ENCODE data around the gene SFXN1. TPM values are rescaled to one million over a fixed set of nuclear protein-coding genes. Genes with fewer than 3 reads are reported as not detected.

The SFXN1 gene
- total RNA-seq, 1 experiment from 2014 or later: 187 TPM

DNA sequence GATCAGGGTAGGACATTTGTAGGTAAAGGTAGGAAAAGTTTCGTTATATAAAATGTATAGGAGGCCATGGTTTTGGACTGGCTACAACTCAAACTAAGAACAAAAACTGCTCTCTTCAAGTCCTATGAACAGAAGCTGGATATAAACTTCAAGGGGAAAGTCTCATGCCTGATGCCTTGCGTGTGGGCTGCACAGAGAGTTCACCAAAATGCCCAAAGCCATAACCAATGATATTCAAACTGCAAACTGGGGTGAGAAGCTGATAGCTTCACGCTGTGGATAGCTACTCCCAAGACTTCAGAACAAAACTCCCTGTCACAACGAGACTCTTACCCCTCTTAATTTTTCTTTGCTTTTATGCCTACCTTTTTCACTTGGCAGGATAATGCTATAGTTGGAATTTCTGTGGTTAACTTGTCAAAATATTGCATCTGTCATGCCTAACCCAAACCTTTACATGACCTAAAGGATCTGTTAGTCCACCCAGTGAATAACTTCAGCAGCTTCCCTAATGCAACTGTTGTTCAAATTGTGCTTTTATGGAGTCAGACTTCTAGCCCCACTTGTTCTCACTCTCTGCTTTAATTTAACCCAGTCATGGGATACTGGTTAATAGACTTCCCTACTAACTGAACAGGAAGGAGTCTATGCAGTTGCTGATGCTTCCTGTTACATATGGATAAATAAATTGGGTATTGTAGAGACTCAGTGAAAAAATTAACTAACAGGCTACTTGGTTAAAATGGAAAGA, 71.9 kb downstream of the SFXN1 start:
- no peak overlapping the region for H3K4me3 ChIP-seq
- no peaks in the 10 kb centered on the region for H3K27me3 ChIP-seq
- H3K9me3 ChIP-seq (replicated peaks): no peaks in the 10 kb centered on the region; the same call in 1 of the 2 replicates
- no peak for DNase-seq
- no peaks in the 10 kb centered on the region for H3K36me3 ChIP-seq
- no peak overlapping the region for H3K27ac ChIP-seq
- no peaks in the 10 kb centered on the region for H3K4me1 ChIP-seq

DNA sequence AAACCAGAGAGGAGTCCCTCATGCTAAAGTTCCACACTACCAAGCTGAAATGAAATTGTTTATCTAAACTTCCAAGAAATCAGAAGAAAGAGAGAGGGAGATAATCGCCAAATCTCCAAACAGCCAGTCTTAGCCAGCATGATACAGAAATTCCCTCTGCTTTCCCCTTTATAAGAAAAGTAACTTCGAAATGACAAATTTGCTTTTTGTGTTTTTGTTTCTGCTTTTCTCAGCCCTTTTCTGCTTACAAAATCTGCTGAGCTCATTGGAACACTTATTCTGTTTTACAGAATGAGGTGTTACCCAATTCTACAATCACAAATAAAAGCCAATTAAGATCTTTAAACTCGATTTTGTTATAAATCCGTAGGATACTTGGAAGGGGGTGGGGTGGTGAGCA, 72.9 kb downstream of the SFXN1 start:
- DNase-seq: no peak
- H3K36me3 ChIP-seq: no peaks in the 10 kb centered on the region
- H3K4me3 ChIP-seq: no peak overlapping the region
- H3K27ac ChIP-seq: no peak overlapping the region
- H3K9me3 ChIP-seq (replicated peaks): no peaks in the 10 kb centered on the region; the same call in 1 of the 2 replicates
- H3K4me1 ChIP-seq: no peaks in the 10 kb centered on the region
- H3K27me3 ChIP-seq: no peaks in the 10 kb centered on the region

DNA sequence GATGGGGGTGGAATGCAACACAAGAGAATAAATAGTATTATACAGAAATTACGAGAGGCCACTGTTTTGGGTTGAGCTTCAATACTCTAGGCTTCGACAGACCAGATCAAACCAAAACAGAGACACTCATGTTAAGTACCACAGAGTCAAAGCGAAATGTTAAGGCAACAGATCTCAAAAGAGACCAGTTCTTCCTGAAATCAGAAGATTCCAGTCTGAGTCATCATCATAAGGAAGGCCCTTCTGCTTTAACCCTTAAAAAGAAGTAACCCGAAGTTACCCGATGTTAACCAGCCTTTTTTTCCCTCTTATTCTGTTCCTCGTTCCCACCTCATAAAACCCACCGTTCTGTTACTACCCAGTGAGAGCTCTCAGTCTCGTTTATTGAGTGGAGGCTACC, 75.9 kb downstream of the SFXN1 start:
- no peak overlapping the region for H3K4me3 ChIP-seq

DNA sequence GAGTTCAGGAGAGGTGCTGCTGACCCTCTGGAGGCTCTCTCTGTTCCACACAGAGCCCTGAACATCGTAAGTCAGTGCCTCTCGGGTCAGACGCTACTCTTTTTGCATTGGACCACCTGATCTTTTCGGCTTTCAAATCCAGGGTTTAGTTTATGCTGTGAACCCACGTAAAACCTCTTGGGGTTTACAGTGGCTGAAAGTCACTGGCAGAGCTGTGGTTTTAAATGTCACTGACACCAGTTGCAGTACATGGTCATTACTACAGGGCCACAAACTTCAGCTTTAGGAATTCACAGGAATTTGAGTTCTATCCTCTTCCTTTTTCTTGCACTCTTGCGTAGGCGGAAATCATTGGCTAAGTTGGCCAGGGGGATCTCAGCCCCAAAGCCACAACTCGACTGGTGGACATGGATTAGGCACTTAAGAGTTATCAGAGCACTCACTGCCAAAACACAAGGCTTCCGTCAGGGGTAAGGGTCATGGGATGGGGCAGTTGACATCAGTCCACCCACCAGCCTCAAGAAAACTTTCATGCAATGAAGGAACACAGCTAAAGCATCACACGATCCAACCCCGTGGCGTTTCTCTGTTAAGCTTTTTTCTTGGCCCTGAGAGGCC, 76.9 kb downstream of the SFXN1 start:
- no peak overlapping the region for H3K27ac ChIP-seq
- no peak for DNase-seq
- no peaks in the 10 kb centered on the region; the same call in 1 of the 2 replicates for H3K9me3 ChIP-seq (replicated peaks)
- no peaks in the 10 kb centered on the region for H3K36me3 ChIP-seq
- no peaks in the 10 kb centered on the region for H3K4me1 ChIP-seq
- no peaks in the 10 kb centered on the region for H3K27me3 ChIP-seq
- no peak overlapping the region for H3K4me3 ChIP-seq

More for the DNA sequence above, 75.9 kb downstream of the SFXN1 start:
- Histone ChIP-seq H3K4me1 (no peaks in the 10 kb centered on the region), H3K36me3 (no peaks in the 10 kb centered on the region), H3K27me3 (no peaks in the 10 kb centered on the region), H3K9me3 (replicated peaks) (no peaks in the 10 kb centered on the region; the same call in 1 of the 2 replicates), H3K27ac (no peak overlapping the region)
- DNase-seq: no peak

DNA sequence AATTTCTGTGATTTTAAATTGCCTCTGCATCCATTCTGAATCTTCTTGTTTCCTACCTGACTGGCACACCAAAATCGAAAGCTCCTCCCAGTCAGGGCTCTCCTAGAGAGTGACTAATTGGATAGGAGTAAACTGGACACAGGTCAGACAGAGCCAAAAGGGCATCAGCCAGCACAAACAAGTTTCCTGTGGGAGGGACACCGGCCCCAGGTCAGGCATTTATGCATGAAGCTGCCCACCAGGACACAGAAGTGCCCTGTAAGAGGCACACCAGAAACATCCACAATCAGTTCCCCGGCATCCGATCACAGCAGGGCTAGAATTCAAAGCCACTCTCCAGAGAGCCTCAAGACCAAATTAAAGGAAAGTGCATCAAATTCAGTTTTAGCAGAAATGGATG, 78.4 kb downstream of the SFXN1 start:
- Histone ChIP-seq H3K27ac (no peak overlapping the region), H3K36me3 (no peaks in the 10 kb centered on the region), H3K4me3 (no peak overlapping the region), H3K9me3 (replicated peaks) (no peaks in the 10 kb centered on the region; the same call in 1 of the 2 replicates), H3K4me1 (no peaks in the 10 kb centered on the region), H3K27me3 (no peaks in the 10 kb centered on the region)
- DNase-seq: no peak

DNA sequence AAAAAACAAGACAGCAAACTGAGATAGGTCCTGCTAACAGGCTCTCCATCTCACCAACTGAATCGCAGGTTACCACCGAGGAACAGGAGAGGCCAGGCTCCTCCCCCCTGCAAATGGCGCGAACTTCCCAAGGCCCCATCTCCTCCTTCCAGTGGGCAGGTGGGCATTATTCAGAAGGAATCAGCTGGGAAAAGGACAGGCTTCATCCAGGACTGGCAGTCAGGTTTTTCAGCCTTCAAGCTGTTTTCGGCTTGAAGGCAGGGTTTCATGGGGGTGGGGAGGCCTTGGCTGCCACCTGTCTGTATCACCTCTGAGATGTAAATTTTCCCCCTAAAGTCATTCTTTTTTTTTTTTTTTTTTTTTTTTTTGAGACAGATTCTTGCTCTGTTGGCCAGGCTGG, 79.4 kb downstream of the SFXN1 start:
- no peak overlapping the region for H3K4me3 ChIP-seq
- no peak overlapping the region for H3K27ac ChIP-seq
- no peaks in the 10 kb centered on the region for H3K27me3 ChIP-seq
- no peaks in the 10 kb centered on the region; the same call in 1 of the 2 replicates for H3K9me3 ChIP-seq (replicated peaks)
- no peak for DNase-seq
- no peaks in the 10 kb centered on the region for H3K4me1 ChIP-seq
- no peaks in the 10 kb centered on the region for H3K36me3 ChIP-seq

DNA sequence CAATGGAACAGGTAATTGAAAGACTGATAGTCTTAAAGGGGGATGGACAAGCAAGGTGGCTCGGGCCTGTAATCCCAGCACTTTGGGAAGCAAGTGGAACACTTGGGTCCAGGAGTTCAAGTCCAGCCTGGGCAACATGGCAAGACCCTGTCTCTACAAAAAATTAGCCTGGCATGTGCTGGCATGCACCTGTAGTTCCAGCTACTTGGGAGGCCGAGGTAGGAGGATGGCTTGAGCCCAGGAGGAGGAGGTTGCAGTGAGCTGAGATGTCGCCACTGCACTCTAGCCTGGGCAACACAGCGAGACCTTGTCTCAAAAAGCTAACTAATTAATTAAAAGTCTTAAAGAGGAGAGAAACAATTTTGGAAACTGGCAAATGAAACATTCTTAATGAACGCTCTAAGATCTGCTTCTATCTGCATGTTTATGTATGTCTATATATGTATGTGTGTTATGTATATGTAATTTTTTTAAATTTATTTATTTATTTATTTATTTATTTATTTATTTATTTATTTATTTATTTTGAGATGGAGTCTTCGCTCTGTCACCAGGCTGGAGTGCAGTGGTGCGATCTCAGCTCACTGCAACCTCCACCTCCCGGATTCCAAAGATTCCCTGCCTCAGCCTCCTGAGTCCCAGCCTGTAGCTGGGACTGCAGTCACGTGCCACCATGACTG, 80.6 kb downstream of the SFXN1 start:
- no peak for DNase-seq
- no peaks in the 10 kb centered on the region for H3K4me1 ChIP-seq
- H3K36me3 ChIP-seq: no peaks in the 10 kb centered on the region
- no peaks in the 10 kb centered on the region for H3K27me3 ChIP-seq
- no peak overlapping the region for H3K27ac ChIP-seq
- no peaks in the 10 kb centered on the region; the same call in 1 of the 2 replicates for H3K9me3 ChIP-seq (replicated peaks)
- H3K4me3 ChIP-seq: no peak overlapping the region

DNA sequence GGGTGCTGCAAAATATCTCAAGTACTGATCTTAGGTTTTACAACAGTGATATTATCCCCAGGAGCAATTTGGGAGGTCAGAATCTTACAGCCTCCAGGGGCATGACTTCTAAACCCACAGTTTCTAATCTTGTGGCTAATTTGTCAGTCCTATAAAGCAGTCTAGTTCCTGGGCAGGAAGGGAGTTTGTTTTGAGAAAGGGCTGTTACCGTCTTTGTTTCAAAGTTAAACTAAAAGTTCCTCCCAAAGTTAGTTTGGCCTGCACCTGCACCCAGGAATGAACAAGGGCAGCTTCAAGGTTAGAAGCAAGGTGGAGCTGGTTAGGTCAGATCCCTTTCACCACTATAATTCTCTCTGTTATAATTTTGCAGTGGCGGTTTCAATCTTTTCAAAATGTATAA, 81.7 kb downstream of the SFXN1 start:
- H3K9me3 ChIP-seq (replicated peaks): no peaks in the 10 kb centered on the region
- H3K4me3 ChIP-seq: no peak overlapping the region
- H3K27ac ChIP-seq: no peak overlapping the region
- H3K36me3 ChIP-seq: no peaks in the 10 kb centered on the region
- no peak for DNase-seq
- no peaks in the 10 kb centered on the region for H3K27me3 ChIP-seq
- H3K4me1 ChIP-seq: no peaks in the 10 kb centered on the region

DNA sequence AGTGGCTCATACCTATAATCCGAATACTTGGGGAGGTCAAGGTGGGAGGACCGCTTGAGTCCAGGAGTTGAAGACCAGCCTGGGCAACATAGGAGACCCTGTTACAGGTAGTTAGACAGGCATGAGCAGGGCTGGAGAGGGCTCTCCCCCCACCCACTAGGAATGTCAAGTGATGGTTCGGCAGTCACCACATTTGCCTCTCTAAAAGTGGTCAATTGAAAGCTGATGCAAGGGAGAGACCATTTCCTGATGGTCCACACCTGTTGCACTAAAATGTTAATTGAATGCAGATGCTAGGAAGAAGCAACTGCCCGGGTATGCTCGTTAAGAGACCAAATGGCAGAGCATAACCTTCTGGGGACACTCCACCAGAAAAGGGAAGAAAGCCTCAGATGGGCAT, 82.7 kb downstream of the SFXN1 start:
- H3K4me3 ChIP-seq: no peak overlapping the region
- peak in 1 of 2 experiments; percentile 21 for DNase-seq
- no peaks in the 10 kb centered on the region for H3K4me1 ChIP-seq
- no peaks in the 10 kb centered on the region for H3K27me3 ChIP-seq
- H3K36me3 ChIP-seq: no peaks in the 10 kb centered on the region
- H3K27ac ChIP-seq: no peak overlapping the region
- no peaks in the 10 kb centered on the region for H3K9me3 ChIP-seq (replicated peaks)

DNA sequence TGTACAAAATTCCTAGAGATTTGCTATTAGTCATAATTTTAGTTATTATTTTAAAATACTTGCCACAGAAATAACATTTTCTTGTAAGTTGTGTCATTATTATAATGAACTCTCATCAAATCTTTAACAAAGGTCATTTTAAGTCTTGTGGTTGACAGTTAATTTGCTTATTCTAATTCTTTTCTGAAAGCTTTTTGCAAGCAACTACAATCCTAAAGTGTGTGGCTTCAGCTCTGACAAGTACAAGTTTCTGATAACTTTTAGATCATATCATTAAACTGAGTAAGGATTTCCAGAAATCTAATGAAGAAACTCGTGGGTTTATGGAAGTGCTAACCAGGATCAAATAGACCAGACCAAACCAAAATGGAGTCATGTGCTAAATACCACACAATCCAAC, 86.4 kb downstream of the SFXN1 start:
- Histone ChIP-seq H3K4me3 (no peak overlapping the region), H3K27ac (no peak overlapping the region), H3K36me3 (no peaks in the 10 kb centered on the region), H3K27me3 (no peaks in the 10 kb centered on the region), H3K9me3 (replicated peaks) (no peaks in the 10 kb centered on the region), H3K4me1 (no peaks in the 10 kb centered on the region)
- DNase-seq: no peak

DNA sequence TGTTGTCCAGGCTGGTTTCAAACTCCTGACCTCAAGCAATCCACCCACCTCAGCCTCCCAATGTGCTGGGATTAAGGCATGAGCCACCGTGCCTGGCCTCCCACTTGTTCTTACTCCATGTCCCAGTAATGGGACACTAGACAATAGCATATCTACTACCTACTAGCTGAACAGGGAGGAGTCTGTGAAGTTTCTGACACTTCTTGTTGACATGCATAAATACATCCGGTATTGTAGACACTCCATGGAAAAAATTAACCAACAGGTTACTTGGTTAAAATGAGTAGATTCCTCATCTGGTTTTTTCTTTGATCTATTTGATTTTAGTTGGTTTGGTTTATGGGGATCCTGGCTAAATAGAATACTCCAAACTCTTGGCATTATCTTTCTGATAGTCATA, 88.3 kb downstream of the SFXN1 start:
- Histone ChIP-seq H3K4me1 (no peaks in the 10 kb centered on the region), H3K9me3 (replicated peaks) (no peaks in the 10 kb centered on the region), H3K4me3 (no peak overlapping the region), H3K27ac (no peak overlapping the region), H3K36me3 (no peaks in the 10 kb centered on the region), H3K27me3 (no peaks in the 10 kb centered on the region)
- DNase-seq: no peak

DNA sequence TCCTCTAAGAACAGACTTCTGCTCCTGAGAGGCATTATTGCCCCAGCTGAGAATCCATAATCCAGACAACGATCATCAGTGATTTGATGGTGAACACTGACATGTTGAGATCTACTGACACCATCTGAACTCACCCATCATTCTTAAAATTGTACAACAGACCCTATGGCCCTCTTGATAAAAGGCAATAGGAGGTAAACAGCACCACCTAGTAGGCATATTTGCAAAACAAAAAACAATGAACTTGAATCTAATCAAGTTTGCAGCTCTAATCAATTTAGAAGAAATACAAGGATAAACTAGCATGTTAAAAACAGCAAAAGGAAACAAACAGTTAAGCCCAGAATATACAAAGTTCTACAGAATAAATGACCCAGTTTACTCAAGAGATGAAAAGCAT, 89.6 kb downstream of the SFXN1 start:
- no peak overlapping the region for H3K4me3 ChIP-seq
- peak in 1 of 2 experiments; percentile 24 for DNase-seq
- H3K9me3 ChIP-seq (replicated peaks): no peaks in the 10 kb centered on the region
- H3K27ac ChIP-seq: no peak overlapping the region
- no peaks in the 10 kb centered on the region for H3K36me3 ChIP-seq
- H3K4me1 ChIP-seq: peaks cover 3% of the 10 kb centered on the region; the same call in 1 of the 2 replicates
- H3K27me3 ChIP-seq: no peaks in the 10 kb centered on the region

DNA sequence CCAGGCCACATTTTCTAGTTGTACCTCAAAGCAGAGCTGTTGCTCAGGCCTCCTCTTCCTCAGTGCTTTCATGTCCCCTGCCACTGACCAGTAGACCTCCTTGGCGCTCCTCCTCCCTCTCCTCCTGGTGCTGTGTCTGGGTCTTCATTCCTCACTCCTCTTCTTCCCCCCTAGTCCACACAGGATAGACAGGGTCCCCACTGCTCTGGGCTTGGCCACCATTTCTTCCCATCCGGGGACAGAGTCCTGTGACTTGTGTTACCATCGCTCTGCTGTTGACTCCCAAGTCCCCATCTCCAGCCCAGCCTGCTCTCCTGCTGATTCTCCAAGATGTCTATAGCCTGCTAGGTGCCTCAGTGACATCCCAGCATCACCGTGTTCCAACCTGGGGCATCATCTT, 91.3 kb downstream of the SFXN1 start:
- H3K27ac ChIP-seq: no peak overlapping the region
- H3K36me3 ChIP-seq: no peaks in the 10 kb centered on the region
- DNase-seq: no peak
- no peaks in the 10 kb centered on the region for H3K27me3 ChIP-seq
- no peaks in the 10 kb centered on the region for H3K9me3 ChIP-seq (replicated peaks)
- no peak overlapping the region for H3K4me3 ChIP-seq
- H3K4me1 ChIP-seq: peaks cover 11% of the 10 kb centered on the region

DNA sequence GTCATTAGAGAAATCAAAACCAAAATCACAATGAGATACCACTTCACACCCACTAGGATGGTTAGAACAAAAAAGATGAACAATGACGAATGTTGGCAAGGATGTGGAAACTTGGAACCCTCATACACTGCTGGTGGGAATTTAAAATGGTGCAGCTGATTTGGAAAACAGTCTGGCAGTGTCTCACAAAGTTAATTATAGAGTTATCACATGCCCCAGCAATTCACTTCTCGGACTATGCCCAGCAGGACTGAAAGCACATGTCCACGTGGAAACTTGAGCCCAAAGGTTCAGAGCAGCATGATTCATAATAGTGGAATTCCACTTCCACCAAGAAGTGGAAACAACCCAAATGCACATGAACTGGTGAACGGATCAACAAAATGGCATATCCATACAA, 94.5 kb downstream of the SFXN1 start:
- Histone ChIP-seq H3K36me3 (no peaks in the 10 kb centered on the region), H3K27me3 (no peaks in the 10 kb centered on the region), H3K27ac (0 out of 2 replicates have a peak overlapping the region, but pooled peaks have one; percentile 23), H3K9me3 (replicated peaks) (no peaks in the 10 kb centered on the region), H3K4me1 (peaks cover 16% of the 10 kb centered on the region), H3K4me3 (no peak overlapping the region)
- DNase-seq: peak; percentile 55 to 66

Measured in SJCRH30 (cell line).